ENCODE results near the gene CCIN.

Gene CCIN

GRCh38 chr9:36134761-36135505 lies 34.3 kb upstream of the CCIN start:
- Histone ChIP-seq H3K27ac (no peak overlapping the region), H3K9me3 (ENCODE audit: severe bottlenecking) (no peaks in the 10 kb centered on the region), H3K27me3 (ENCODE audit: insufficient read depth, low read depth, severe bottlenecking) (peaks cover 4% of the 10 kb centered on the region), H3K36me3 (no peaks in the 10 kb centered on the region), H3K4me3 (ENCODE audit: low read depth, low read length) (no peak overlapping the region)
- no peak for TF ChIP-seq CTCF (IDR thresholded peaks at IDR 0.05; ENCODE audit: low read depth, low read length)
- DNase-seq, result no peak

GRCh38 chr9:36135741-36136271 lies 33.4 kb upstream of the CCIN start:
- no peak for DNase-seq
- peaks cover 4% of the 10 kb centered on the region for H3K27me3 ChIP-seq (ENCODE audit: insufficient read depth, low read depth, severe bottlenecking)

GRCh38 chr9:36136272-36136893 lies 32.8 kb upstream of the CCIN start, which contains the start of gene GLIPR2:
Gene GLIPR2, plus strand, starts transcription at chr9:36136733. Its CDS starts 46 bp downstream, at chr9:36136779.
- Histone ChIP-seq H3K9me3 (ENCODE audit: severe bottlenecking) (no peaks in the 10 kb centered on the region), H3K27ac (peak within 1 kb of the TSS; percentile 48; the same call in 1 of the 2 replicates)

More at GRCh38 chr9:36135741-36136271, 33.4 kb upstream of the CCIN start:
- Histone ChIP-seq H3K27ac (no peak overlapping the region), H3K36me3 (no peaks in the 10 kb centered on the region), H3K9me3 (ENCODE audit: severe bottlenecking) (no peaks in the 10 kb centered on the region), H3K4me3 (ENCODE audit: low read depth, low read length) (peak overlapping the region; percentile 60)
- TF ChIP-seq CTCF (IDR thresholded peaks at IDR 0.05; ENCODE audit: low read depth, low read length), result no peak

GRCh38 chr9:36136894-36137391 lies 32.2 kb upstream of the CCIN start:
- TF ChIP-seq CTCF (IDR thresholded peaks at IDR 0.05; ENCODE audit: low read depth, low read length), result no peak
- H3K27me3 ChIP-seq (ENCODE audit: insufficient read depth, low read depth, severe bottlenecking), result peaks cover 4% of the 10 kb centered on the region
- no peaks in the 10 kb centered on the region for H3K36me3 ChIP-seq
- DNase-seq, result no peak
- H3K4me3 ChIP-seq (ENCODE audit: low read depth, low read length), result peak overlapping the region; percentile 60
- H3K9me3 ChIP-seq (ENCODE audit: severe bottlenecking), result no peaks in the 10 kb centered on the region
- H3K27ac ChIP-seq, result peak overlapping the region; percentile 48; the same call in 1 of the 2 replicates

More at GRCh38 chr9:36136272-36136893, 32.8 kb upstream of the CCIN start, which contains the start of gene GLIPR2:
- no peaks in the 10 kb centered on the region for H3K36me3 ChIP-seq
- H3K4me3 ChIP-seq (ENCODE audit: low read depth, low read length), result peak within 1 kb of the TSS; percentile 60
- peaks cover 4% of the 10 kb centered on the region for H3K27me3 ChIP-seq (ENCODE audit: insufficient read depth, low read depth, severe bottlenecking)
- peak; percentile 47 for TF ChIP-seq CTCF (IDR thresholded peaks at IDR 0.05; ENCODE audit: low read depth, low read length)
- DNase-seq, result peak; percentile 68

GRCh38 chr9:36137392-36138004 lies 31.7 kb upstream of the CCIN start:
- H3K9me3 ChIP-seq (ENCODE audit: severe bottlenecking), result no peaks in the 10 kb centered on the region
- no peak overlapping the region for H3K27ac ChIP-seq
- no peaks in the 10 kb centered on the region for H3K36me3 ChIP-seq
- peak; percentile 24 for DNase-seq
- H3K4me3 ChIP-seq (ENCODE audit: low read depth, low read length), result peak overlapping the region; percentile 60
- TF ChIP-seq CTCF (IDR thresholded peaks at IDR 0.05; ENCODE audit: low read depth, low read length), result no peak
- H3K27me3 ChIP-seq (ENCODE audit: insufficient read depth, low read depth, severe bottlenecking), result peaks cover 4% of the 10 kb centered on the region

Data from WERI-Rb-1 (cell line).